AG09309 (cell line): ENCODE measurements around the gene CLASP1.

Experiments
- DNase-seq: peaks from one replicate; pipeline ENCODE4 v3.0.0-alpha.2; 2010; ENCODE audit warnings: low read depth
- H3K4me3 ChIP-seq: 2 replicates; pipeline ENCODE4 v1.5.1; 2011; ENCODE audit warnings: mild to moderate bottlenecking, low read depth, low read length, moderate library complexity; ENCODE audit not compliant: control insufficient read depth
- TF ChIP-seq, protein P1 (sequence below): IDR thresholded peaks from 2 replicates; pipeline ENCODE4 v1.5.1; 2011; ENCODE audit warnings: mild to moderate bottlenecking, low read depth, low read length, inconsistent platforms; ENCODE audit not compliant: insufficient read depth, control insufficient read depth; ENCODE audit errors: missing control alignments

CLASP1 gene

DNA sequence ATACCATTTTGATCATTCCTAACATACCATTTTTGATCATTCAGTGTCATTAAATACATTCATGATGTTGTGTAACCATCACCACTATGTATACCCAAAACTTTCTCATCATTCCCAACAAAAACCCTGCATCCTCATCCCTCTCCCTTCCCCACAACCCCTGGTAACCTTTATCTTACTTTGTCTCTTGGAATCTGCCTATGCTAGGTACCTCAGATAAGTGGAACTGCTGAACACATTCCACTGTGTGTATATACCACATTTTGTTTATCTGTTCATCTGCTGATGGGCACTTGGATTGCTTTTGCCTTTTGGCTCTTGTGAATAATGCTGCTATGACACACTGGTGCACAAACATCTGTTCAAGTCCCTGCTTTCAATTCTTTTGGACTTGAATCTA is 280.4 kb downstream of the CLASP1 start:
- no peak overlapping the region for H3K4me3 ChIP-seq
- TF ChIP-seq, protein P1, sequence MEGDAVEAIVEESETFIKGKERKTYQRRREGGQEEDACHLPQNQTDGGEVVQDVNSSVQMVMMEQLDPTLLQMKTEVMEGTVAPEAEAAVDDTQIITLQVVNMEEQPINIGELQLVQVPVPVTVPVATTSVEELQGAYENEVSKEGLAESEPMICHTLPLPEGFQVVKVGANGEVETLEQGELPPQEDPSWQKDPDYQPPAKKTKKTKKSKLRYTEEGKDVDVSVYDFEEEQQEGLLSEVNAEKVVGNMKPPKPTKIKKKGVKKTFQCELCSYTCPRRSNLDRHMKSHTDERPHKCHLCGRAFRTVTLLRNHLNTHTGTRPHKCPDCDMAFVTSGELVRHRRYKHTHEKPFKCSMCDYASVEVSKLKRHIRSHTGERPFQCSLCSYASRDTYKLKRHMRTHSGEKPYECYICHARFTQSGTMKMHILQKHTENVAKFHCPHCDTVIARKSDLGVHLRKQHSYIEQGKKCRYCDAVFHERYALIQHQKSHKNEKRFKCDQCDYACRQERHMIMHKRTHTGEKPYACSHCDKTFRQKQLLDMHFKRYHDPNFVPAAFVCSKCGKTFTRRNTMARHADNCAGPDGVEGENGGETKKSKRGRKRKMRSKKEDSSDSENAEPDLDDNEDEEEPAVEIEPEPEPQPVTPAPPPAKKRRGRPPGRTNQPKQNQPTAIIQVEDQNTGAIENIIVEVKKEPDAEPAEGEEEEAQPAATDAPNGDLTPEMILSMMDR, result no peak
- no peak for DNase-seq

DNA sequence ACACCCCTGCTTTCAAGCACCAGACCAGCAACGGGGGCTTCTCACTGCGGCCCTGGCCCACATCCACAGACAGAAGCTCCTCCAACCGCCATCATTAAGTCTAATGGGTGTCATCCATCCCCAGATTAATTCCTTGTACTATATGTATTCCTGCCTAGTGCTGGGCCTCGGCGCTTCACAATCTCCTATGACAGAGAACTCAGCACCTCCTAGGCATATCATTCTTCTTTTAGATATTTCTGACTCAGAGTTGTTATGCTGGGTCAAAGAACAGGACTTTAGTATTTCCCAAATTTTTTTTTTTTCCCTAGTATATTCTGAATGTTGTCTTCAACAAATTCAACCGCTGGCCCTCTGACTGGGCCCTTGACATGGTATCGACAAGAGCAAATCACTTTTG is 281.1 kb downstream of the CLASP1 start:
- DNase-seq, result no peak
- TF ChIP-seq, protein P1, result no peak
- H3K4me3 ChIP-seq, result no peak overlapping the region

DNA sequence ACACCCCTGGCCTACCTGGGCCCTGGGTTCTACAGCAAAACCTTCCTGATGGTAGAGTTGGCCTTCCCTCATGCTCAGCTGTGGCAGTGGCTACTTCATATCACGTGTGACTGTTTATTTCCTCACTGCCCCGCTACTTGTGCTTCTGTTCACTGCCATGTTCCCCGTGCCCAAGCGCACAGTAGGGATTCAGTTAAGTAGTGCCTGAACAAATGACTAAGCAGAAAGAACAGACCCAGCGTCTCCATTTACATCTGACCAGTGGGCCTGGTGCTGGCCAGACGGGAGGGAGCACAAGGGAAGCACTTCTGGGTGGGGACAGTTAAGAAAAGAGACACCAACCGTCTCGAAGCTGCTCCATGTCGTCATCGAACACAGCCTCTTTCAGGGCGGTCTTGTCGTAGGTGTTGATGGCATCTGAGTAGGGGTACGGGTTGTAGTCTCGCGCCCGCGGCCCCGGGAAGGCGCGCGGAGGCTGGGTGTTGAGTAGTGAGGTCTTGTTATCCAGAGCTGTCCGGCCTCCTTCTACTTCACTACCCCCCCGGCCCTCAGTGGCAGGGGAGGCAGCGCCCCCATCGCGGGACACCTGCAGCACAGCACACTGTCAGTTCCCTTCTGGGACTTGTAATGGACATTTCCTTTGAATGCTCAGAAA is 281.9 kb downstream of the CLASP1 start:
- TF ChIP-seq, protein P1, result no peak
- no peak for DNase-seq
- no peak overlapping the region for H3K4me3 ChIP-seq

DNA sequence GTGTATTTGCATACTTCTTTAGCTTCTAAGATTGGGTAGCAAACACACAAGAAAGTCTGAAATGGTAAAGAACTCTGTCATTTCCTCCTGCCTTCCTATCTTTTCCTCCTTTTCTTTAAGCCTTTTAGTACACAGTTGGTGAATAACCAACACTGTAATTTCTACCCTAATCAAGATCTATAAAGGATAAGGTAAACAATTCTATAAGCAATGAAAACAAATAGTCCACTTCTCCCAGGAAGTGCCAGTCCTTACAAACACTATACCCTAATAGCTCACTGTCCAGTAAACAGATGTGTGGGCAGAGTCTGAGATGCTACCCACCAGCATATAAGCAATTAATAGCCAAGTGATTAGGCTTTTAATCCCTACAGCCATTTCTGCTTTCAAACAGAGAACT is 283.2 kb downstream of the CLASP1 start:
- DNase-seq, result no peak
- no peak overlapping the region for H3K4me3 ChIP-seq
- TF ChIP-seq, protein P1, result no peak

DNA sequence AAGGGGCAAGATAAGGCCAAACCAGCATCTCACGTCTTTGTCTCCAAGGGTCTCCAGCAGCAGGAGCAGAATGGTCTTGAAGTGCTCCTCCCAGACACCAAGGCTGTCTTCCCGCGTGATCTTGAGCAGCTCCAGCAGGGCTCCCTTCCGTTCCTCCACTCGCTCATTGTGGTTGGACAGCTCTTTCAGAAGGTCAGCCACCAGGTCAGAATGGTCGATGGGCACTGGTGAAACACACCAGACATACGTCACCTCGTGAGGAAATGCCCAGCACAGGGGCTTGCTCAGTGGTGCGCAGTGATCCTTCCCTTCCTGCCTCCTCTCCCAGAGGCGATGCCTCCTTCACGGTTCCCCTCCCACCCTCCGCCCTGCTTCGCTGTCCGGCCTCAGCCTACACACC is 284.2 kb downstream of the CLASP1 start:
- H3K4me3 ChIP-seq, result no peak overlapping the region
- no peak for DNase-seq
- TF ChIP-seq, protein P1, result no peak

DNA sequence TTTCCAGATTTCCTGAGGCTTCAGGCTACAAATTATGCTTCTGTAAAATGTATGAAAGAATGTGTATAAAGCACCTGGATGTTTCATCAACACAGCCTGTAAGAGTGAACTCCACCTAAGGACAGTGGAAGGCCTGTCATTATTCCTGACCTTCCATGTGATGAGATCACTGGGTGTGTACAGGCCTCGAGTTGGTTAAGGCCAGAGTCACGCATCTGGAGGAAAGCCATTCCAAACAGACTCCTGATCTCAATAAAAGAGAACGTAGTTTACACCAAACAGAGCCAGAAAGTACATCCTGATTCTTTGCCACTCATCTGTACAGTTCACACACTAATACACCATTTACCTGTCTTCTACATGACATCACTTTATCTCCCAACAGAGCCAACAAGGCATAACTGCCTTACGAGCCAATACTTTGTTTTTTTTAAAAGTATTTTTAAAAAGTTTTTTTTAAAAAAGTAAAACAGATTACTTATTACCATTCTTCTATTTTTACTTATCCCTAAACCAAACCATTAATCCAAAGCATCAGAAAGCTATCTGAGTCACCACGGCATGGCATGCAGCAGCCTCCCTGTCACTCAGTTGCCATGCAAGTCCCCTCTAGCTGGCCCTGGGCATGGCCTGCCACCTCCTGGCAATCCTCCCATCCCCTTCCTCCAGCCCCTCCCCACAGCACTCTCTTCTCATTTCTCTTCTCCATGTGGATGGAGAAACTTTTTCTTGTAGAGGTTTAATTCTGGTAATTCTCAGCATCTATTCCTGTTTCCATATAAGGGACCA is 285.4 kb downstream of the CLASP1 start:
- TF ChIP-seq, protein P1, result no peak
- H3K4me3 ChIP-seq, result no peak overlapping the region
- DNase-seq, result peak; percentile 40
